Measurements from ENCODE around the gene C10orf71.

Gene C10orf71

DNA sequence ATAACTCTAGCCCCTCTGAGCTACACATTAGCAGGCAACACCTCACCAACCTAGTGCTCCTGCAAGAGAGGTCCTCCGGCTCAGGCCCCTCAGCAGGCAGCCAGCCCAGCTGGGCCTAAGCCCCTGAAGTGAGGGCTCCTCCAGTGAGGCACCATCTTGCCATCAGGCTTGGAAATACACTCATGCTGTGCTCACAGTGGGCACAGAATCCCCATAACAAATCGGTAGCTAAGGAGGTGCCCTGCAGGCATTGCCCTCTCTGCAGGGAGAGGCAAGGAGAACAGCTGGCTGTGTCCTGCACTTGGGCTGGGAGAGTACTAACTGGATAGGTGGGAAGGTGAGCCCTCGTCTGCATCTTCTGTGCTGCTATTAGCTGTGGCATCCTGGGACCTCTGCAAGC is 3.7 kb upstream of the C10orf71 start:
- no peak for DNase-seq (ENCODE audit: low spot score)

DNA sequence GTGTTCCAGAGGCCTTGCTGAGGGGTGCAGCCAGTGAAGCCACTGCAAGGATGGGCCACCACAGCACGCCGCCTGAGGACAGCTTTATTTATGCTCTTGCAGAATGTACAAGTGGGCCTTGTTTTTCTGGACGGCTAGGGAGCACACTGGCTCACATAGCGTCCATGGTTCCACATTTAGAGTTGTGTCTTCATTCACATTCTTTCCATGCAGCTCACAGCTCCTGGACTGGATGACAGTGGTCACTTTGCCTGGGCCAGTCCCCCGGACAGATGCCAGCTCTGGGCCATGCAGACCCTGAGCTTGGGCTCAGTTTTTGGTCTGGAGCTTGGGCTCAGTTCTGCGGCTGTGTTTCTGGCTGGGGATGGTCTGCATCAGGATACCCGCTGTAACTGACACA is 2.6 kb upstream of the C10orf71 start:
- DNase-seq (ENCODE audit: low spot score): no peak

DNA sequence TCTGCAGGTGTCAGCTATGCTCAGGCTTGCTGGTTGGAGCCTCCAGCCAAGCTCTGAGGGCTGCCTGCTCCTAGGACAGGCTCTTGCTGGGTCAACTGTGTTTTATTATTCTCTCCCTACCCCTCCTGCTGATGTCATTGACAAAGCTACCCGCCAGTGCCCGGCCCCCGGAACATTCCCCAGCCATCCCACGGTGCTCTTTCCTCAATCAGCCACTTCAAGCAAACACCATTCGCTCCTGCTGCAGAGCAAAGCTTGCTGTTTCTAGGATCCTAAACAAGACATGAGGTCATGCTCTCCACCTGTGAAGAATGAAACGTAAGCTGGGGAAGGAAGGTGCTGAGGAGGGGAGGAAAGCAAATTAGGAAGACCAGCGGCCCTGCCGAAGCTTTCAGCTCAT is 2.1 kb upstream of the C10orf71 start:
- no peak for DNase-seq (ENCODE audit: low spot score)

DNA sequence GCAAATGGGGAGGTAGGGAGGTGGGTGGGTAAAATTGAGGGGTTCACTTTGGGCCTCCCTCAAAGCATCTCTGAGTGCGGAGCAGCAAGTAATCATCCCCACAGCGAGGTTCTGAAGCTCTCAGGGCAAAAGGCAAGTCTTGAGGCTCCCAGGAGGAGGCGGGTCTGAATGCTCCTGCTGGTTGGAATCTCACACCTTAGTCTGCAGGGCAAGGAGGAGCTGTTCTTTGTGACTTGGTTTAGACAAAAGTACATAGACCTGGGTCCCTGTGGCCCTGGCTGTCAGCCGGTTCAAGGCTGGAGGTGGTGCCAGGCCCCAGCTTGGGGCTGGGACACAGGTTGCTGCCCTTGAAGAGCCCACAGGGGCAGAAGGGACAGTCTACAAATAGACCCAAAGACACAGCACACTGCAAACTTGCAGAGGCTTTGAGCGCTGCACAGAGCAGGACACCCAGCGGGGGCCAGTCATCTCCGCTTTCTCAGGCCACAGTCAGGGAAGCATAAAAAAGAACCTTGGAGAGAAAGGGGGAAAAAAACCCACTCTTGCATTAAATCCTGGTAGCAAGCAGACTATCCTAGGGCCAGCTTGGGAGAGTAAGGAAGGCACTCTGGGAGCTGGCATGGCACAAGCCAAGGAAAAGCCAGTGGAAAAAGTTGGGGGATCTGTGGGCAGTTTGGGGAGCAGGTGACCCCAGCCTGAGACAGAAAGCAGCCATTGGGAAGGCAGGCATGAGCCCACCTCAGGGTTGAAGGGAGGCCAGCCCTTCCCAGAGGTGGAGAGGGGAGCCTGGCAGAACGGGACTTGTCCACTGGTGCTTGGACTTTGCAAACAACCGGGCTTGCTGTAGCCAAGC is 926 bp upstream of the C10orf71 start:
- DNase-seq (ENCODE audit: low spot score): no peak

DNA sequence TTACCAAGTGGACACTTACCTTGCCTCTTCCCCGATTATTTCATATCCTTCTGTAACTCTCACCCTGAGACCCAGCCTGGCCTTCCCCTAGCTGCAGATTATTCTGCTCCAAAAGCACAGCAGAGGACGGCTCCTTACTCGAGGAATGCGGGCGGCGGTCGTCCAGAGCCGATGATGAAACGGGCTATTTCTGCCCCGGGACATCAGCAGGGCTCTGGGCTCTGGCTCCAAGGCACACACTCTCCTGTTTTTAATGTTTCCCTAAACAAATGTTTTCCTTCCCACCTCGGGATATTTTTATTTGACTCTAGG is 343 bp upstream of the C10orf71 start:
- DNase-seq (ENCODE audit: low spot score): no peak

DNA sequence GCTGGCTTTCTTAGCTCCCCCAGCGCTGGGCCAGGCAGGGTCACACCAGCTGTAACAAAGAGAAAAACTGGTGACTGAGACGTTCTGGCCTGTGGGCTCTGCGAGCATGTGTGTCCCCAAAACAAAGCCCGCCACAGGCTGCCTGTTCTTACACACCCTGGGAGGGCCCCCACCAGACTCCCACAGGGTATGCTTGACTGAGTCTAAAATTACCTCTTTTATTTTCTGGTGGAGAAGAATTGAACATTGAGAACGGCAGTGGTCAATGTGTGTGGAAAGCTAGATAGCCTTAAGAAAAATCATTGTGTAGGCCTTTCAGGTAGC is 808 bp downstream of the C10orf71 start:
- DNase-seq (ENCODE audit: low spot score): no peak

DNA sequence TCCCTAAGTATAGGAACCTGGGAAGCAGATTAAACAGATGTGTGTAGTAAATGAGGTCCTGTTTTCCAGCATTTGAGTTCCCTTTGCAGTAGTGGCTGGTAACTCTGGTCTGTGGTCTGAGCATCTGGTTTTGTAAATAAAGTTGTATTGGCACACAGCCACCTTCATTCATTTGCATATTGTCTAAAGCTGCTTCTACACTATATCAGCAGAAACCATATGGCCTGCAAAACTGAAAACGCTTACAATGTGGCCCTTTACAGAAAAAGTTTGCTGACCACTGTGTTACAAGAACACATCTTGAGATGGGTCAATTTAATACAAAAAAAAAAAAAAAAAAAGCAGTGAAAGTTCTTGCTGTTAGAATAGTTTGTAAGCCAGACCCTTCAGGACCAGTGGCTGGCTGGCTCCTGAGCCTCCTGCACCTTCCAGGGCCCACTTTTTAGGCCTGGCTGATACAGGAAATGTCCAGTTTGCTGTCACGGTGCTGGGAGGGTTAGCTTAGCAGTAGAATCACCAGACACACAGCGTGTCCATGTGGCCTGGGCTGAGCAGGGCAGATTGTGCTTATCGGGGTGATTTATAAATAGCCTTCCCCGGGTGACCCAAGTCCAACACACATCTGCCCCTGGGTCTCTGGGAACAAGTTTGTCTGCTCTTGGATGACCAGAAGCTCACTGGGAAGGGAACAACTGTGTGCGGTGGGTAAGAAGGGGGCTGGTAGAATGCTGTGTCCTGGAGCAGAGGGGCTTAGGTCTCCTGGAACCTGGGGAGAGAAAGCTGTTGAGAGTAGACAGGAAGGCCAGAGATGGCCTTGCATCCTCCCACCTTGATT is 1.4 kb downstream of the C10orf71 start:
- DNase-seq (ENCODE audit: low spot score): no peak

DNA sequence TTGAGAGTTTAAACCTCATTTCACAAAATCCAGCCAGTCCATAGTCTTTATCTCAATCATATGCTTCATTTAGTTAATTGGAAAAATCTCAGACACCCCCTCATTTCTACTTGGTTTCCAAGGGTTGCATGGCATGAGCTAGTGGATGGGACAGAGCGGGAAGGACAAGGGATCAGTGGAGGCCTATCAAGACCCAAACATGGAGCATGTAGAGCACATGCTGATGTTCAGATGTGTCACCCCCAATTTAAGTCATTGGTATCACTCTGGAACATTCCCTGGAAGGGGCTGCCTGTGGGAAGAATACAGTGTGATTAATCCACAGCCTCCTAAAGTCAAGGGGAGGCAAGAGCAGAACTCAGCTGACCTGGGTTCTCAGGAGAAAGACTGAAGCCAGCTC is 2.3 kb downstream of the C10orf71 start:
- no peak for DNase-seq (ENCODE audit: low spot score)

DNA sequence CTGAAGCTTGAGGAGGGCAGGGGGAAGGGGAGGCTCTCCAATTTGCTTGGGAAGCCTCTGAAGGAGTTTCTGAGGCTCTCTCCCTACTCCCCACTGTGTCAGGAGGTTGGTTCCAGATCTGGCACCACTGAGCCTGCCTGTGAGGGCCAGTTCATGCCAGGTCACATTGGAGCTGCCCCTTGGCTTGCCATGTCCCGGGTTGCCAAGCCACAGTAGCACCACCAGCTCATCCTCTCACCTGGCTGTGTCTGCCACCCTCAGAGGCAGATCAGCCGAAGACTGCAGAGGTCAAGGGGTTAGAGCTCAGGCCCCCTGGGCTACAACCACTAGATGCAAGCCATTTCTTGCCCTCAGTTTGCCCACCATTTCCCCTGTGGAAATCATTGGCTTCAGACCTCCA is 3.1 kb downstream of the C10orf71 start:
- no peak for DNase-seq (ENCODE audit: low spot score)

DNA sequence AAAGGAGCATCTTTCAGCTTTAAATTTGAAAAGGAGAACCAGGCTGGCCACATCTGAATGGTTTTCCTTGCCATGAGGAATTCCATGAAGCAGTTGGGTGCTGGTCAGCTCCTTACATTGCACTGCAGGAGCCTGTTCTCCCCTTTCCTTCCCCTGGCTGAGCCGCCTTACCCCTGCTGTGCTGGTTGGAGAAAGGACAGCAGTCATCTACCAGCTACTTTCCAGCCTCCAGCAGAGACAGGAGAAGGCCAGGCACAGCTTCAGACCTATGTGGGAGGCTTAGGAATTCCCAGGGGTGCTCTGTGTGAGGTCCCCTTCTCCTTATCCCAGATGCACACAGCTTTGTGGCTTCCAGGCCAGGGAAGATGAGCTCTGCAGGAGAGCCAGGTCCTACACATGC is 4.7 kb downstream of the C10orf71 start:
- no peak for DNase-seq (ENCODE audit: low spot score)

DNA sequence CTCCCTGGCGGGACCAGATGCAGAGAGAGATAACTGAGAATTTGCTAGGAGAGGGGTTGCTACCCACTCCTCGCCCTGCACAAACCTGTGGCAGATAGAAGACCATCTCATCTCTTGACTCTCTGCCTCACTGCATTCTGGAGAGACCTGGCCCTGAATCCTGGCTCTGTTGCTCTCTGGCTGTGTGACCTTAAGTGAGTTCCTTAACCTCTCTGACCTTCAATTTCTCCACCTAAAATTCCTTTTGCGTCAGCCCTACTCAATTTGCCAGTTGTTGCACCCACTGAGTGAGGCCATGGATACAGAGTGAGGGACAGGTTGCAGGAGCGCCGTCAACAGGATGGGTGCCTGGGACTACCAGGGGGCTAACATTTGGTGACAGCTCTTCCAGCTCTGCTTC is 5.2 kb downstream of the C10orf71 start:
- no peak for DNase-seq (ENCODE audit: low spot score)

DNA sequence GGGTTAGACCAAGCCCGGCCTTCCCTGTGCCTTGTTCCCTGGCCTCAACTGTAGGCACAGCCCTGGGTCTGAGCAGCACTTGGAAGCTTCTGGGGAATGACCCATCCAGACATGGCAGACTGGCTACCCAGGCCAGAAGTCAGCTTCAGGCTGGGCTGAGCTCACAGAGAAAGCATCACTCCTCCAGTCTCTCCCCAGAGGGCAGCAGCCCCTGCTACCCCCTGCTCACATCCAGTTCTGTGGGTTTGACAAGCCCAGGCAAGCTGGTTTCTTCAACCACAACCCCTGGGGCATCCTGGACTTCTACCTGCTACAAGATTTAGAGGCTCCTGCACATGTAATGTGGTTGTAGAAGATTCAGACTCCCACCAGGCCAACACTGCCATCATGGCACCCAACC is 9.0 kb downstream of the C10orf71 start:
- no peak for DNase-seq (ENCODE audit: low spot score)

DNA sequence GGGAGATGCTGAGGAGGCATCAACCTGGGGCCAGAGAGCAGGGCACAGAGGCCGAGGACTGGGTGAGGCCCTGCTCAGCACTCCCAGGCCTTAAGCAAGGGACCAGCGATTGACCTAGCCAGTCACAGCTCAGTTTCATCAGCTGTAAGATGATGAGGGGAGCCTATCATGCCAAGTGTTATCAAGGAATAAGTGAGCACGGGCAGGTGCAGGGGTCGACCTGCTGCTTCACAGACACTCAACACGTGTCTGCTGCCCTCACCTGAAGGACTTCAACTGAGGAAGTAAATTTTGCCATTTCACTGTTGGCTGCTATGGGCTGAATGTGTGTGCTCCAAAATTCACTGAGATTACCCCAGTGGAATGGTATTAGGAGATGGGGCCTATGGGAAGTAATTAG is 9.9 kb downstream of the C10orf71 start:
- DNase-seq (ENCODE audit: low spot score): no peak

DNA sequence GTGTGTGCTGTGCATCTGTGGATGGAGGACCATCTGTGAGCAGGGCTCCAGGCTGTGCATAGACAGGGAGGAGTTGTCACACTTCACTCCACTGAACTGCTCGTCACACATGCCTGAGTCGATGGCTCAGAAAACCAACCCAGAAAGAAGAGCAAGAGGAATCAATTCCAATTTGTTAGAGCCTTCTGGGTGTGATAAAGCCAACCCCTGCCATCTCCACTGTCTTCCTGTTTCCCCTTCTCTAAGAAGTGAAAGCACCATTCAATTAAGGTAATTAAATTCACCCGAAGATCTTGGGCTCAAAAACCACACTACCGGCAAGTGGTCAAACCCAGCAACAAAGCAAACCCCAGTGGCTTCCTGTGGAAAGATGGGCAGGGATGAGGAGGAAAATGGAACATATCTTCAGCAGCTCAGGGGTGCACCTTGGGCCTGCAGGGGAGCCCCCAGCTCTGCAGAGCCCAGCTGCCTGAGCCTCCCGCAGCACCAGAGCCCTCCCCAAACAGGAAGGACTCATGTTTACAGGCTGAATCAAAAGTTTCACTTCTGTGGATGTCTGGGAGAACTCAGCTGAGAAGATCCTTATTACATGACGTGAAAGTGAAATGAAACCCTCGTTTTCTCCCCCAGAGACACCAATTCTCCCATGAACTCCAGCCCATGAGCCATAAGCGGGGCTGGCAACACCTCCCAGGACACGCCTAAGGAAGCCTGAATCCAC is 10.9 kb downstream of the C10orf71 start:
- DNase-seq (ENCODE audit: low spot score): no peak

DNA sequence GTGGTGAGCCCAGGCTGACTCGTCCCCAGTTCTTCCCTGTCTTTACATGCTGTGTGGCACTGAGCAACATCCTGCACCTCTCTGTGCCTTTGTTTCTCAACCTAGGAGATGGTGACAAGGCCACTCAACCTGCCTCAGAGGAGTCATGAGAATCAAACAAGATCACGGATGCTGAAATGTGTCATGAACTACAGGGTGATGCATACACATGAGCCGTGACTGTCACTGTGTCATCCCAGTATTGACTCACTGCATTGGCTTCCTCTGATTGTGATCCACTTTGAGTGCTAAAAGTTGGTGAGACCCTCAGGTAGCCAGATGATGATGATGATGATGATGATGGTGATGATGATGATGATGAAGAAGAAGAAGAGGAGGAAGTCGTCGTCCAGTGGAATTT is 11.5 kb downstream of the C10orf71 start:
- no peak for DNase-seq (ENCODE audit: low spot score)

DNA sequence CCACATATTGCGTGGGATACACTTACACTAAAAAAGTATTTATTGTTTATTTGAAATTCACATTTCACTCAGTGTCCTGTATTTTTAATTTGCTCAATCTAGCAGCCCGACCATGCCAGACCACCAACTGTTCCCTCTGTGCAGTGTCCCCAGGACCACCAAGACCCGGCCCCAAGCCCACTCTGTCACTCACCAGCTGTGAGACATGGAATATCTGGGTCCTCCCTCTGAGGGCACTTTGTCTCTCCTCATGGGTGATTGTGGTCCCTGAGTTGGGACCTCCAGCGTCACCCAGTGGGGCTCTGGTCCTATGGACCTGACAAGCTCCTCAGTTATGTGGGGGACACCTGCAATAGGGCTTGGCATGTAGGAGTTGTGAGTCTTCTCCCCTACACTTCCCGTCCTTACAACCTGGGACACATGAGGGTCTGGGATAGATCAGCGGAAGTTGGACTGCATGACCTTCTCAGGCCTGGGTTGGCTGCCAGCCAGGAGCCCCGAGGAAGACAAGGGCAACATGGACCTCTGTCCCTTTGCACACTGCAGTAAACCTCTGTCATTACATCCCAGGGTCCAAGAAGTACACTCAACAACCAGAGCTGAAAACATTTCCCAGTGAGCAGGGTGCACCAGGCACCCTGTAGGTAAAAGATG is 12.1 kb downstream of the C10orf71 start:
- DNase-seq (ENCODE audit: low spot score): no peak

DNA sequence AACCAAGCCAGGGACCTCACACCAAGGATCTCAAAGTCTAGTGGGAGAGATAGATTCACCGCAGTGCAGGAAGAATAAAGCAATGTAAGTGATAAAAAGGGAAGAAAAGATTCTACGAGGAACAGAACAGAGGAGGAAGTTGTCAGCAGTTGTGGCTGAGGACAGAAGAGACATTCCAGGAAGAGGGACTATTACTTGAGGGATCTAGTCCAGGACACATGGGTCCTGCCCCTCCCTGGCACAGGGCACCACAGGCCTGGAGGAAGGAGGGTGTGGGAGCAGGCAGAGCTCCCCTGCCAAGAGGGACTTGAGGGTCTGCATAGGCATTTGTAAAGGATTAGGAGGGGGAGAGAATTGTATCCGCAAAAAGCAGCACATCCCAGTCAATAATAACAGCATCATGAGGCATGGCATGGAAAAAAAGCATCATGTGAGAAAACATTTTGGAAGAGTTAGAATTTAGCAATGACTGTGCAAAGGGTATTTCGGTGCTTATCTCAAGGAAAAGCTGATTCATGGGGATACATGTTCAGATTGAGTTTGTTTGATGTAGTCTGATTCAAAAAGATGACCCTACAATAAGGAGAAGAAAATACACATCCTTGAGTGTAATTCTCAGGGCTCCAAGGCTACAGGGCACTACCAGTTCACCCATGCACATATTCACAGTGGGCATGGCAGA is 12.7 kb downstream of the C10orf71 start:
- DNase-seq (ENCODE audit: low spot score): no peak

DNA sequence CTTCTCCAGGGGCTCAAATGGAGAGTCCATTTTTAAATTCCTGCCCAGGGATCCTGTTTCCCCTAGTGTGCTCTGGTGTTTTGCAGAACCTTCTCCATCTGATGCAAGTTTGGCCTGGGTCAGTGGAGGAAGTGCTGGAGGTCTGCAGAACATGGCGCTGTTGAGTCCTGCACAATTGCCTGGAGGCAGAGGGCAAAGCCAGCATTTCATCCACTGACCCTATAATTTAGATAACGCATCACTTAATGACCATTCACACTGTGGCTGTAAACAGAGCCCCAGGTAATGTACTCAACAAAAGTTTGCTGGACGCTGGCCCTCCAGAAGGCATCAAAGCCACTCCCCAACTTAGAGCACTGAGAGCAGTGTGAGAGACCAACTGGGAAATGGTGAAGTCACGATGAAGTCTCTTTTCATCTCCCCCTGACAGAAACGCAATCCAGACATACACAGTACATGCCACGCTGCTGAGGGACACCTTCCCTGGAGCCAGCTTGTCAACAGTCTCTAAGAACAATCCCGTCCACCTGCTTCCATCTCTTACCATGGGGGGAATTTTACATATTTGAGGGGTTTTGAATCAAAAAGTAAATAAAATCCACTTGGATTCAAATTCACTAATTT is 13.4 kb downstream of the C10orf71 start:
- DNase-seq (ENCODE audit: low spot score): no peak

DNA sequence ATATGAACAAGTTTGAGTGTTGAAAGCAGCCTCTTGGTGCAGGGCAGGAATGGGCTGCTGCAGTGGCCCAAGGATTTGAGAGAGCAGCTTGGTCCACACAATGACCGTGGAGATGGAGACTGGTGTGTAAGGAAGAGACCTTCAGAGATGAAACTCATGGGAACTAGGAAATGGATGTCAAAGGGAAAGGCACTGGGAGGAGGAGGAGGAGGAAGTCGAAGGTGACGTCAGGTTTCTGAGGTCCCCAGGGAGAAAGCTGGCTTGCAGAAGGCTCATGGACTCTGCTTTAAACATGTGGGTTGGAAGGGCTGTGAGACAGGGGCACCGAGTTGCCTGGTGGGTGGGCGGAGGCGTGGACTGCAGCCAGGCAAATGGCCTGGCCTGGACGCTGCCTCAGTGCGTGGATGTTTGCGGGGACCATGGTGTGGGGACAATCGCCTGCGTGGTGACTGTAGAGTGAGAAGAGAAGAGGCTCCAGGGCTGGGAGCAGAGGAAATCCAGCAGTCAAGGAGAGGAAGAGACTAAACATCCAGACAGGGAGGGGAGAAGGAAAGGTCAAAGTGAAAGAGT is 14.6 kb downstream of the C10orf71 start:
- DNase-seq (ENCODE audit: low spot score): no peak

DNA sequence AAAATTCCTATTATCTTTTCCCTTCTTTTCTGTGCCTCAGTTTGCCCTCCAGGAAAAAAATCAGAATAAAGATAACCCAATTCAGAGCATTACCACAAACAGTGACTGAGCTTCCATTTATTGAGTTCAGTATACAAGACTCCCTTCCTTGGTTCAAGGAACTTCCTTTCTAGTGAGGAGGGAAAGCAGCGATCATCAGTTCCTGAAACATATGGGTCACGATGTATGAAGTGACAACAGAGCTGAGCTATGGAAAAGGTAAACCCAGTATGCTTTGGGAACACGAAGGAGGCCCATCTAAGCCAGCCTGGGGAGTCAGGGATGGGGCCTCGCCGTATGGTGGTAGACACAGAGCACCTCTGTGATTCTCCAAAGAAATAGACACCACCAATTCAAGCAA is 15.8 kb downstream of the C10orf71 start:
- DNase-seq (ENCODE audit: low spot score): no peak

DNA sequence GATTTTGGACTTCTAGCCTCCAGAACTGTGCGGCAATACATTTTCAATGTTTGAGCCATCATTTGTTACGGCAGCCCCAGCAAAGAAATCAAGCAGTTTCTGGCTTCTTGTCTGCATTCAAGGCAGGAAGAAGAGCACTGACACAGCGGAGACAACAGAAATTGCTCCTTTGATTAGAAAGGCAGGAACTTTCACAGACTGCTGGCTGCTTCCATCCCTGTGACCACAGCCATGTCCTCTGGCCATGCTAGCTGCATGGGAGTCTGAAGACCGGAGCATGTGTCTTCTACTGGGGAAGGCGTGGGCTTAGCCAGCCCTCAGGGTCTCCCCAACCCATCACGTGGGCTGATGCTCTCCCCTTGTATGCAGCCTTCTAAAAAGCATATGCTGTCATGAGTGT is 19.1 kb downstream of the C10orf71 start:
- no peak for DNase-seq (ENCODE audit: low spot score)

All from LoVo (cell line).